ENCODE data around the gene MSX1. TPM values are rescaled to one million over a fixed set of nuclear protein-coding genes. Genes with fewer than 3 reads are reported as not detected.

MSX1 gene
- total RNA-seq, 1 experiment from 2014 or later: not detected

GRCh38 chr4:4840351-4840750 lies 19.1 kb upstream of the MSX1 start:
- no peak overlapping the region for H3K9ac ChIP-seq (ENCODE audit: extremely low read depth, insufficient read length, low read length)
- Mint-ChIP-seq H3K4me1 (peaks cover 0 to 22% of the 10 kb centered on the region in 2 experiments; a peak in 3 of 4 replicates), H3K27ac (no peak overlapping the region), H3K9me3 (peaks cover 2 to 3% of the 10 kb centered on the region in 2 experiments; a peak in 2 of 5 replicates), H3K36me3 (ENCODE audit: insufficient read depth in 1 of 3, low read depth in 3 of 3) (peaks cover 0 to 1% (median 1%) of the 10 kb centered on the region in 3 experiments; a peak in 2 of 7 replicates), H3K27me3 (ENCODE audit: low read depth) (peaks cover 94% of the 10 kb centered on the region), H3K4me3 (no peak overlapping the region)
- no peak overlapping the region for H3K14ac ChIP-seq (ENCODE audit: insufficient read depth, low read length)
- H3K56ac ChIP-seq (ENCODE audit: insufficient read length, low read depth, low read length): no peak overlapping the region
- no peak overlapping the region for H3K4me2 ChIP-seq (ENCODE audit: insufficient read depth, insufficient read length, low read length)
- WGBS (ENCODE audit: extremely low coverage, insufficient read length, low lambda C conversion rate): no CpG with 5 or more reads among the region's 9 CpGs
- no peaks in the 10 kb centered on the region for H3K9me3 ChIP-seq (ENCODE audit: control insufficient read depth, low read depth, low read length)
- DNase-seq: no peak
- peaks cover 2% of the 10 kb centered on the region for H4K20me1 ChIP-seq (ENCODE audit: control insufficient read depth, insufficient read depth, insufficient read length)
- no peaks in the 10 kb centered on the region; the same call in 1 of the 2 replicates for H3K27me3 ChIP-seq (ENCODE audit: insufficient read depth, low read length)
- TF ChIP-seq, protein P1, sequence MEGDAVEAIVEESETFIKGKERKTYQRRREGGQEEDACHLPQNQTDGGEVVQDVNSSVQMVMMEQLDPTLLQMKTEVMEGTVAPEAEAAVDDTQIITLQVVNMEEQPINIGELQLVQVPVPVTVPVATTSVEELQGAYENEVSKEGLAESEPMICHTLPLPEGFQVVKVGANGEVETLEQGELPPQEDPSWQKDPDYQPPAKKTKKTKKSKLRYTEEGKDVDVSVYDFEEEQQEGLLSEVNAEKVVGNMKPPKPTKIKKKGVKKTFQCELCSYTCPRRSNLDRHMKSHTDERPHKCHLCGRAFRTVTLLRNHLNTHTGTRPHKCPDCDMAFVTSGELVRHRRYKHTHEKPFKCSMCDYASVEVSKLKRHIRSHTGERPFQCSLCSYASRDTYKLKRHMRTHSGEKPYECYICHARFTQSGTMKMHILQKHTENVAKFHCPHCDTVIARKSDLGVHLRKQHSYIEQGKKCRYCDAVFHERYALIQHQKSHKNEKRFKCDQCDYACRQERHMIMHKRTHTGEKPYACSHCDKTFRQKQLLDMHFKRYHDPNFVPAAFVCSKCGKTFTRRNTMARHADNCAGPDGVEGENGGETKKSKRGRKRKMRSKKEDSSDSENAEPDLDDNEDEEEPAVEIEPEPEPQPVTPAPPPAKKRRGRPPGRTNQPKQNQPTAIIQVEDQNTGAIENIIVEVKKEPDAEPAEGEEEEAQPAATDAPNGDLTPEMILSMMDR (conservative IDR thresholded peaks at IDR 0.05): no peak
- no peak overlapping the region for H3K27ac ChIP-seq (ENCODE audit: insufficient read length, low read depth, low read length)
- H2BK12ac ChIP-seq (ENCODE audit: insufficient read length, low read depth, low read length): no peak overlapping the region
- H3K4me1 ChIP-seq (ENCODE audit: insufficient read depth, low read length): no peaks in the 10 kb centered on the region
- H2AK5ac ChIP-seq (ENCODE audit: insufficient read length, low read length): no peak overlapping the region
- H3K4ac ChIP-seq (ENCODE audit: low read depth, low read length): no peak overlapping the region
- H2BK20ac ChIP-seq (ENCODE audit: low read depth, low read length, poor library complexity, severe bottlenecking): no peak overlapping the region
- no peak overlapping the region for H3T11ph ChIP-seq (ENCODE audit: low read length)
- no peaks in the 10 kb centered on the region for H3K23me2 ChIP-seq (ENCODE audit: insufficient read length, low read depth, low read length, poor library complexity, severe bottlenecking)
- no peak overlapping the region for H4K5ac ChIP-seq (ENCODE audit: insufficient read length, low read depth, low read length)
- no peaks in the 10 kb centered on the region for H3K79me1 ChIP-seq (ENCODE audit: insufficient read depth, low read depth, low read length, poor library complexity, severe bottlenecking)
- H2AFZ ChIP-seq (ENCODE audit: low read length): no peak overlapping the region
- no peak overlapping the region for H4K8ac ChIP-seq (replicated peaks; ENCODE audit: insufficient read length, low read depth, low read length)
- no peak overlapping the region for H2BK5ac ChIP-seq (ENCODE audit: insufficient read length, low read length)
- no peak overlapping the region for H2BK15ac ChIP-seq (ENCODE audit: low read depth, low read length)
- H2BK120ac ChIP-seq (ENCODE audit: low read depth, low read length, poor library complexity, severe bottlenecking): no peak overlapping the region
- H3K18ac ChIP-seq (ENCODE audit: insufficient read length, low read depth, low read length): no peak overlapping the region
- no peaks in the 10 kb centered on the region for H3K79me2 ChIP-seq (ENCODE audit: insufficient read depth, low read length)
- H3K23ac ChIP-seq (ENCODE audit: insufficient read length, low read depth, low read length): no peak overlapping the region
- no peak overlapping the region for H4K91ac ChIP-seq (ENCODE audit: insufficient read length, low read depth, low read length)

All from H9 (cell line).